Measurements from ENCODE around the gene ETV6. TPM values are rescaled to one million over a fixed set of nuclear protein-coding genes. Genes with fewer than 3 reads are reported as not detected.

ETV6 gene
- total RNA-seq, 1 donor from 2014 or later: 25.3 TPM

- intact Hi-C loops (cut with micrococcal nuclease): no loop called here
Measured at GRCh38 chr12:11689591-11690186, 40.2 kb downstream of the ETV6 start.

GRCh38 chr12:11693067-11693466 lies 43.6 kb downstream of the ETV6 start:
- intact Hi-C loops (cut with micrococcal nuclease): no loop called here

DNA sequence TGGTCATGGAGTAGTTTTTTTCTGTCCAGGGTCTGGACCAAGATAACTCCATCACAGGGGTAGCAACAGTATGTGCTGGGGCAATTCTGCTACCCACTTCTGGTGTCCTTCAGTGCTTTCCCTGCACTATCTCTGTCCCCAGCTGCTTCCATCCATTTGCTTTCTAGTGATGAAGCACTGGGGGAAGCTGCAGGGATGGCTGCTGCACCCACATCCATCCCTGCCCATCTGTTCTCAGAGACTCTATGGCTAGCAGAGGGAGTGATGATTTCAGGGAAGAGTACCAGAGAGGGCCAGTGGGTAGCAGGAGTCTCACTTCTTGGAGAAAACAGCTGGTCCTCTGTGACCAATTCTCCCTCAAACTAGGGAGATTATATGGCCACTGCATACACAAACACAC lies 44.1 kb downstream of the ETV6 start:
- intact Hi-C loops (cut with micrococcal nuclease): no loop called here

DNA sequence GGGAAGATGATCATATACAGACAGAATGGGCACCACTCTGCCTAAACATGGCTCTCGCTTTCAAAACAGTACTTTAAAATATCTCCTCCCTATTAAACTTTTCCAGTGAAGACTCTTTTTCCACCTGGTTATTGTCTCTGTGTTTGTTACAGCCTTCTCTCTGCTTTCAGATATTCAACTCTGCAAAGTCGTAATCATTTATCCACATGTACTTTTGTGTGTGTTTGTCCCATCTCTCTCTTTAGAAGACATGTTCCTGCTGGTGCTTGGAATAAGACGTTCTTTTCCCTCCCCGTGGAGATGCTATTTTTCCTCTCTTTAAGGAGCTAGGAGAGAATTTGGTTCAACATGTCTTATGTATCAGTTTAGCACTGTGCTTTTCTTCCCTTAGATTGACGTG lies 45.1 kb downstream of the ETV6 start:
- intact Hi-C loops (cut with micrococcal nuclease): no loop called here

GRCh38 chr12:11695321-11695720 lies 45.8 kb downstream of the ETV6 start:
- intact Hi-C loops (cut with micrococcal nuclease): no loop called here

- intact Hi-C loops (cut with micrococcal nuclease): no loop called here
Measured at GRCh38 chr12:11696084-11696483, 46.6 kb downstream of the ETV6 start.

DNA sequence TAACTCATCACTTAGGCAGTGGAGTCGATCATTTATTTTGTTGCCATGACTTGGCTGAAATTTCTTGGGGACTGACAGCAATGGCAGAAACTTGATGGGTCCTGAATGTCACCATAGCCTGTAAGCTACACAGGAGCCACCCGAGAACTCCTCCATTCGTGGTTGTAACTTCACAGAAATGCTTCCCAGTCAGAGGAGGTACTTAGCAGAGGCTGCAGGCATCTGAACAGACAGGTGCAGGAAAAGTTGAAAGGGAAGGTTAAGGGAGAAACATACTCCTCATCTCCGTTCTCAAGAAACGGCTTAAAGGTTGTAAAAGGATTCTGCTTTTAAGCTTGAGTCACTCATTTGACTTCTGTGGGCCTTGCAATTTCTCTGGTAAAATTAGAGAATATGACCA lies 47.7 kb downstream of the ETV6 start:
- intact Hi-C loops (cut with micrococcal nuclease): no loop called here

DNA sequence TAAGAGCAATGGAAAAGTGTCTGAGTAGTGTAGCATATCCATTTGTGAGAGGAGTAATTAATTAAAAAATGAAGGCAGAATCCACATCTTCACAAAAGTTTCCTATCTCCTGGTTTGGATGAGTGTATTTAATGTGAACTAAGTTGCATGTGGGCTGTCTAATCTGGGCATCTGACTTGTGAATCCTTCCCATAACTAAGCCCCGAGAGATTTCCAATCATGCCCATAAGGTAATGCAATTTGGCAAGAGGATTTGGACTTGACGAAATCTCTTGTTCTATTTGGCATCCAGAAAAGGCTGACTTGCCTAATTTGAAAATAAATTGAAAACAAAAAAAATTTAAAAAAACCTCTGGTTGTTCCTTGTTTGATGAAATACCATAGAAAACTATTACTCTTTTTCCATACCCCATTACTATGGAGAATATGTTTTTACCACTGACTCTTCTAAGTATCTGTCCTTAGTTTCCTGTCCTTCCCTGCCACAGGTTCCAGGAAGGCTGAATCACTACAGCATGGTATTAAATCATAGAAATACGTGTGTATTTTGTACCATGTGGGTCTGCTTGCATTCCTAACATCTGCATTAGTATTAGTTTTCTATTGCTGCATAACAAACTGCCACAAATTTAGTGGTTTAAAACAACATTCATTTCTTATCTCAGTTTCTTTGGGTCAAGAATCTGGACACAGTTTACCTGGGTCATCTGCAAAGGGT lies 48.4 kb downstream of the ETV6 start:
- intact Hi-C loops (cut with micrococcal nuclease): no loop called here

DNA sequence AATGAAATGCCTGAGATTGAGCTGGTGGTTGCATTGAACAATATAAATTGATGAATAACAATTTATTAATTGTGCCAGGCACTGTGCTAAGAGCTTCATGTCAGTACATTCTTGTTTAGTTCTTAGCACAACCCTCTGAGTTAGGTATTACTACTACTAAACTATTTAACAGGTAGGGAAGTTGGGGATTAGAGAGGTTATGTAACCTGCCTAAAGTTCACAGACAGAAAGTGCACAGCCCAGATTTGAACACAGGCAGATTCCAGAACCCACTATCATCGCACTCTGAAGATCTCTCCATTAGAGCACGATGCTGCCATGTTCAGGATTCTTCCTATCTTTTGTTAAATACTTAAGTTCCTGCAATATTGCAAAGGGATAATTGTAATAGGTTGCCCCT lies 49.3 kb downstream of the ETV6 start:
- intact Hi-C loops (cut with micrococcal nuclease): no loop called here

- intact Hi-C loops (cut with micrococcal nuclease): no loop called here
Measured at GRCh38 chr12:11701433-11701832, 52.0 kb downstream of the ETV6 start.

GRCh38 chr12:11702959-11703358 lies 53.5 kb downstream of the ETV6 start:
- intact Hi-C loops (cut with micrococcal nuclease): no loop called here

DNA sequence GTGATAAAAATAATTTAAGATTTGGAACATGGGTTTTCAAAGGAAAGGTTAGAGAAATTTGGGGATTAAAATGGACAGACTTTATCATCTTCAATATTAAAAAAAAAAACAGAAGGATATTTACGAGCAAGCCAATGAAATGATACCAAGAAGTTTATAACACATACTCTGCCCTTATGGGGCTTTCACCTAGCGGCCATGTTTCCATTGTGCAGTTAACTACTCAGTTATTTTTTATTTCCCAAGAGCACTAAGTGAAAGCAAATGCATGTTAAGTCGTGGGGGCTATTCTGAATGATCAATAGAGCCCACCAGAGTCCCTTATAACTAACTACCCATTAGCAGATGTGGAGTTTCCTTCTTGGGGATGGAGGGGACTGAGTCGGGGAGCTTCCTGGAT lies 53.9 kb downstream of the ETV6 start:
- intact Hi-C loops (cut with micrococcal nuclease): no loop called here

- intact Hi-C loops (cut with micrococcal nuclease): no loop called here
Measured at GRCh38 chr12:11704089-11704488, 54.6 kb downstream of the ETV6 start.

DNA sequence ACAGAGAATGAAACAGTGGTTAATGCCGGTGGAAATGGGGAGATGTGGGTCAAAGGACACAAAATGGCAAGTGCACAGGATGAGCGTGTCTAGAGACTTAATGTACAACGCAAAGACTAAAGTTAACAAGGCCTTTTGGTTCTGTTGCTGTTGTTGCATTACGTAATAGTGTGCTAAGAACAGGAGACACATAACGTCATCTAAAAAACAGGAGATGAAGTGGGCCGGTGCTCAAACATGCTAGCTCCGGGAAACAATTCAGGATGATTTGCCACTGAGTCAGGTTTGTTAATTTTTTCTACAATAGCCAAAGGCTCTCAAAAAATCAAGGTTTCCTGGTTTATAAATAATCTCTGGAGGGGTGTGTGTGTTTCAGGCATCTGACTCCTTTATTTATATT lies 55.5 kb downstream of the ETV6 start:
- intact Hi-C loops (cut with micrococcal nuclease): no loop called here

DNA sequence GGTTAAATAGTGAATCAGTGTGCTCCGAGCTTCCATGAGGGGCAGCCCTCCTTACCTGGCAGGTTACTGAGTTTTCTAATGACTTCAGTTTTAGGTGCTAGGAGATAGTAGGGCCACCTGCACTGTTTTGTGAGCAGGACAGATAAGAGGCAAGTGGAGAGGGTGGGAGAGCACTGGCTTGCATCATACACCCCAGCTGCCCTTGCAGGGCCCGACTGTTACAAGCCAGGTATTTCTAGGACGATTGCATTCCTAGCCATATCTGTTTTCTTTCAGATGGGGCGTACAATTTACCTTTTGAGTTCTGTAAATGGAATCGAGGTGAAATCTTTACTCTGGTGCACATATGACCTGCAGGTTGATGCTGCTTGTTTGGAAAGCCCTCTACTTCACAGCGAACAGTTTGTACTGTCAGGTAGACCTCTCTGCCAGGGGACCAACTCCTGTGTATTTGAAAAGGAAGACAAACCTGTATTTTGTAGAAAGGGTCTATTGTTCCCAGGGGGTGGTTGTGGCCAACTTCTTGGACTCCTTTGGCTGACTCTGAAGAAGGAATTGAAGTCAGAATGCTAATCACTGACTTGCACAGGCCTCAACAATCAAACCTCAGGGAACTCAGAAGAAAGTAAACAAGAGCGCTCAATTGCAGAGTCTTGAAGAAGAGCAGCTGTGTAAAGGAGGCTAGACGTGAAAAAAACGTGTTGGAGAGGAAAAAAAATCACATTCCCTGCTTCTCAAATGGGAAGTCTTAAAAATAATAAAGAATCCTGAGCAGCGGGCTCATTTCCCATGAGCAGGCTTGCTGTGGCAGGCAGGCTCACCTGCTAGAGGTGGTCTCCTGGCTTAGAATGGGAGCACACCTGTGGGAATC lies 57.3 kb downstream of the ETV6 start:
- intact Hi-C loops (cut with micrococcal nuclease): no loop called here

- intact Hi-C loops (cut with micrococcal nuclease): no loop called here
Measured at GRCh38 chr12:11707535-11707934, 58.1 kb downstream of the ETV6 start.

DNA sequence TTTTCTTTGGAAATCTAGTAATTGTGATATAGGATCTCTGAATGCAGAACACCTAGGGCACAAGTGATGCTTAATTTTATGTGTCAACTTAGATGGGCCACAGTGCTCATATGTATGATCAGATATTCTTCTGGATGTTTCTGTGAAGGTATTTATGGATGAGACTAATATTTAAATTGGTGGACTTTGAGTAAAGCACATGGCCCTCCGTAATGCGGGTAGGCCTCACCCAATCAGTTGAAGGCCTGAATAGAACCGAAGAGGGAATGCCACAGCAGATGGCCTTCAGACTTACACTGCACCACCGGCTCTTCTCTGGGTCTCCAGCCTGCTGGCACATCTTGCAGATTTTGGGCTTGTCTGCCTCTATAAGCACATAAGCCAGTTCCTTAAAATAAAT lies 60.0 kb downstream of the ETV6 start:
- intact Hi-C loops (cut with micrococcal nuclease): no loop called here

- intact Hi-C loops (cut with micrococcal nuclease): no loop called here
Measured at GRCh38 chr12:11710431-11710830, 61.0 kb downstream of the ETV6 start.

- intact Hi-C loops (cut with micrococcal nuclease): no loop called here
Measured at GRCh38 chr12:11710906-11711305, 61.4 kb downstream of the ETV6 start.

GRCh38 chr12:11711651-11712327 lies 62.3 kb downstream of the ETV6 start:
- intact Hi-C loops (cut with micrococcal nuclease): no loop called here

DNA sequence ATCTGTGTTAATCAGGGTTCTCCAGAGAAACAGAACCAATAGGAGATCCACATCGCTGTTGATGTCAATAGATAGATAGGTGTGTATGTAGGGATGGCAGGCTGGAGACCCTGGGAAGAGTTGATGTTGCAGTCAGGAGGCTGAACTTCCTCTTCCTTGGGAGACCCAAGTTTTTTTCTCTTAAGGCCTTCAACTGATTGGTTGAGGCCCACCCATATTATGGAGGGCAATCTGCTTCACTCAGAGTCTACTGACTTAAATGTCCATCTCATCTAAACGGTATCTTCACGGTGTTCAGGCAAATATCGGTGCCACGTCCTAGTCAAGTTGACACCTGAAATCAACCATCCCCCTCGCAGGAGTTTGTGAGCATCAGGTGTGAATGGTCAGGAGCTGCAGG lies 63.0 kb downstream of the ETV6 start:
- intact Hi-C loops (cut with micrococcal nuclease): no loop called here

DNA sequence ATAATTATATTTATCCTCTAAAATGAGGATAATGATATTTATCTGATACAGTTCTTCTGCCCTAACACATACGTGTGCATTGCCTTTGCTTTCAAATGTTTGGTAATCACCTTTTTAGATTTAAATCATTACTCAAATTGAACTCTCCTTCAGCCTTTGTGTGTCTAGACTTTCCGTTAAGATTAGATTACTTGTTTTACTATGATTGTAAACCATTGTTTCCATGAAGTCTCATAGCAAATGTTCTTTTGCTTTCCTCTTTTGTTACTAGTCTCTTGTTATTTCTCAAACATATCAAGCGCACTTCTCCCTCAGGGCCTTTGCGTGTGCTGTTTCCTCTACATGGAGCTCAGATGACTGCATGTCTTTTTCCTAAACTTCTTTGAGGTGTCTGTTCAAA lies 63.7 kb downstream of the ETV6 start:
- intact Hi-C loops (cut with micrococcal nuclease): no loop called here
